ENCODE results near the gene FOXP1. TPM values are rescaled to one million over a fixed set of nuclear protein-coding genes. Genes with fewer than 3 reads are reported as not detected.

Gene FOXP1
- total RNA-seq, 2 experiments from 2014 or later, result 493 to 508 TPM

GRCh38 chr3:71191031-71191482, 392.5 kb downstream of the FOXP1 start:
- H3K9me3 Mint-ChIP-seq, result no peaks in the 10 kb centered on the region
- no peak for ATAC-seq (ENCODE audit: poor library complexity)
- DNase-seq, result no peak
- peaks cover 77% of the 10 kb centered on the region for H3K4me1 Mint-ChIP-seq (ENCODE audit: low read depth)
- Histone ChIP-seq H3K27ac (ENCODE audit: low read depth in 1 of 2, low read length in 2 of 2) (no peak overlapping the region), H3K27me3 (ENCODE audit: control insufficient read depth in 1 of 2, insufficient read depth in 2 of 2, low read length in 2 of 2) (no peaks in the 10 kb centered on the region), H3K4me1 (ENCODE audit: insufficient read depth, low read length) (no peaks in the 10 kb centered on the region), H3K36me3 (ENCODE audit: insufficient read depth, low read length) (peaks cover 18% of the 10 kb centered on the region), H3K4me3 (ENCODE audit: low read length) (no peak overlapping the region), H3K9me3 (ENCODE audit: control insufficient read depth in 1 of 2, insufficient read depth in 1 of 2, low read length in 2 of 2) (no peaks in the 10 kb centered on the region)
- peak overlapping the region; percentile 60 for H3K27ac Mint-ChIP-seq
- intact Hi-C loops (cut with DNase I, micrococcal nuclease), result no loop called here
- no peaks in the 10 kb centered on the region for H3K27me3 Mint-ChIP-seq
- ChIA-PET CTCF (interaction anchor here (0.6 to 0.7 kb wide), 2 partner anchors 21 to 62 kb away, joined by 3 read pairs; no protein-coding TSS in a partner anchor), POLR2A (no interaction called here)
- no peak for TF ChIP-seq CTCF (IDR thresholded peaks at IDR 0.05)
- peaks cover 82% of the 10 kb centered on the region for H3K36me3 Mint-ChIP-seq (ENCODE audit: low read depth)
- H3K4me3 Mint-ChIP-seq, result no peak overlapping the region

GRCh38 chr3:71189480-71189879, 394.0 kb downstream of the FOXP1 start:
- H3K4me1 Mint-ChIP-seq (ENCODE audit: low read depth), result peaks cover 77% of the 10 kb centered on the region
- Histone ChIP-seq H3K4me3 (ENCODE audit: low read length) (no peak overlapping the region), H3K4me1 (ENCODE audit: insufficient read depth, low read length) (no peaks in the 10 kb centered on the region), H3K27ac (ENCODE audit: low read depth in 1 of 2, low read length in 2 of 2) (no peak overlapping the region), H3K9me3 (ENCODE audit: control insufficient read depth in 1 of 2, insufficient read depth in 1 of 2, low read length in 2 of 2) (no peaks in the 10 kb centered on the region), H3K36me3 (ENCODE audit: insufficient read depth, low read length) (peaks cover 7% of the 10 kb centered on the region), H3K27me3 (ENCODE audit: control insufficient read depth in 1 of 2, insufficient read depth in 2 of 2, low read length in 2 of 2) (no peaks in the 10 kb centered on the region)
- TF ChIP-seq CTCF (IDR thresholded peaks at IDR 0.05), result no peak
- no peaks in the 10 kb centered on the region for H3K27me3 Mint-ChIP-seq
- intact Hi-C loops (cut with DNase I, micrococcal nuclease), result loop anchor here in 1 of 2 experiments (5.0 kb wide), 1 partner anchor 38 kb away; no protein-coding TSS in a partner anchor
- no peak for ATAC-seq (ENCODE audit: poor library complexity)
- no peaks in the 10 kb centered on the region for H3K9me3 Mint-ChIP-seq
- H3K27ac Mint-ChIP-seq, result peak overlapping the region; percentile 19
- CTCF ChIA-PET, result no interaction called here
- no peak overlapping the region for H3K4me3 Mint-ChIP-seq
- no peak for DNase-seq
- POLR2A ChIA-PET, result no interaction called here
- peaks cover 83% of the 10 kb centered on the region for H3K36me3 Mint-ChIP-seq (ENCODE audit: low read depth)

GRCh38 chr3:71187715-71188114, 395.8 kb downstream of the FOXP1 start:
- Mint-ChIP-seq H3K27ac (no peak overlapping the region), H3K4me3 (no peak overlapping the region), H3K27me3 (no peaks in the 10 kb centered on the region), H3K4me1 (ENCODE audit: low read depth) (peaks cover 65% of the 10 kb centered on the region), H3K9me3 (no peaks in the 10 kb centered on the region), H3K36me3 (ENCODE audit: low read depth) (peaks cover 79% of the 10 kb centered on the region)
- no peak for DNase-seq
- ChIA-PET POLR2A (no interaction called here), CTCF (no interaction called here)
- Histone ChIP-seq H3K4me3 (ENCODE audit: low read length) (no peak overlapping the region), H3K27ac (ENCODE audit: low read depth in 1 of 2, low read length in 2 of 2) (no peak overlapping the region), H3K4me1 (ENCODE audit: insufficient read depth, low read length) (no peaks in the 10 kb centered on the region), H3K36me3 (ENCODE audit: insufficient read depth, low read length) (peaks cover 9% of the 10 kb centered on the region), H3K27me3 (ENCODE audit: control insufficient read depth in 1 of 2, insufficient read depth in 2 of 2, low read length in 2 of 2) (no peaks in the 10 kb centered on the region), H3K9me3 (ENCODE audit: control insufficient read depth in 1 of 2, insufficient read depth in 1 of 2, low read length in 2 of 2) (no peaks in the 10 kb centered on the region)
- intact Hi-C loops (cut with DNase I, micrococcal nuclease), result loop anchor here in 1 of 2 experiments (5.0 kb wide), 1 partner anchor 40 kb away; no protein-coding TSS in a partner anchor
- ATAC-seq (ENCODE audit: poor library complexity), result no peak
- no peak for TF ChIP-seq CTCF (IDR thresholded peaks at IDR 0.05)
